Neural progenitor cell (in vitro differentiated cells): ENCODE results near the gene ASPA. TPM values are rescaled to one million over a fixed set of nuclear protein-coding genes. Genes with fewer than 3 reads are reported as not detected.
"Not testable (repeated sequence)": the region's sequence is repeated elsewhere in the genome, so short reads cannot be mapped to it uniquely, and the experiment has no call there.

Experiments
- DNase-seq: peaks from one replicate; pipeline ENCODE4 v3.0.0-alpha.2; 2016; ENCODE audit warnings: low spot score
- H2AFZ ChIP-seq: fragments of 200-600 bp; sonication (generic); replicated peaks from 2 replicates; pipeline ENCODE4 v1.6.1; 2016; ENCODE audit warnings: antibody characterized with exemption
- H3F3A ChIP-seq: fragments of 200-600 bp; sonication (generic); 2 replicates; pipeline ENCODE4 v1.6.1; 2016; ENCODE audit warnings: antibody characterized with exemption, low read depth
- H3K27ac ChIP-seq: fragments of 200-600 bp; sonication (generic); 2 replicates; pipeline ENCODE4 v1.5.1; 2016; ENCODE audit warnings: mild to moderate bottlenecking
- H3K27me3 ChIP-seq: fragments of 200-600 bp; sonication (generic); 2 replicates; pipeline ENCODE4 v1.6.1; 2016; ENCODE audit warnings: mild to moderate bottlenecking, moderate library complexity
- H3K36me3 ChIP-seq: fragments of 200-600 bp; sonication (generic); 2 replicates; pipeline ENCODE4 v1.5.1; 2016
- H3K4me1 ChIP-seq: fragments of 200-600 bp; sonication (generic); 2 replicates; pipeline ENCODE4 v1.6.1; 2016; ENCODE audit warnings: mixed run types
- H3K4me2 ChIP-seq: fragments of 200-600 bp; sonication (generic); 2 replicates; pipeline ENCODE4 v1.6.1; 2016
- H3K4me3 ChIP-seq: fragments of 200-600 bp; sonication (generic); 2 replicates; pipeline ENCODE4 v1.5.1; 2016
- H3K79me2 ChIP-seq: fragments of 200-600 bp; sonication (generic); 2 replicates; pipeline ENCODE4 v1.6.1; 2016; ENCODE audit warnings: low read depth
- H3K9ac ChIP-seq: fragments of 200-600 bp; sonication (generic); 2 replicates; pipeline ENCODE4 v1.6.1; 2016
- H3K9me3 ChIP-seq: fragments of 200-600 bp; sonication (generic); 2 replicates; pipeline ENCODE4 v1.5.1; 2016; ENCODE audit warnings: low read depth
- H4K20me1 ChIP-seq: fragments of 200-600 bp; sonication (generic); 2 replicates; pipeline ENCODE4 v1.6.1; 2016; ENCODE audit warnings: low read depth
- H3K27ac Mint-ChIP-seq: 3 replicates; pipeline ENCODE4 v1.8.0; 2021; ENCODE audit warnings: mixed read lengths
- H3K27me3 Mint-ChIP-seq: 2 replicates; pipeline ENCODE4 v1.8.0; 2022; ENCODE audit warnings: low read depth, mild to moderate bottlenecking, inconsistent platforms, moderate library complexity, mixed read lengths; ENCODE audit not compliant: insufficient read depth
- H3K36me3 Mint-ChIP-seq: 3 replicates; pipeline ENCODE4 v1.8.0; 2021; ENCODE audit warnings: mixed read lengths
- H3K4me1 Mint-ChIP-seq: 3 replicates; pipeline ENCODE4 v1.8.0; 2021; ENCODE audit warnings: mixed read lengths
- H3K4me3 Mint-ChIP-seq: 3 replicates; pipeline ENCODE4 v1.8.0; 2021; ENCODE audit warnings: mild to moderate bottlenecking, moderate library complexity, mixed read lengths
- H3K9me3 Mint-ChIP-seq: 3 replicates; pipeline ENCODE4 v1.8.0; 2020; ENCODE audit warnings: mixed read lengths
- EZH2 ChIP-seq: fragments of 200-600 bp; sonication (generic); IDR thresholded peaks from 2 replicates; pipeline ENCODE4 v1.6.1; 2017; ENCODE audit warnings: antibody characterized with exemption, mild to moderate bottlenecking, moderate library complexity
- EZH2phosphoT487 ChIP-seq: fragments of 200-600 bp; sonication (generic); IDR thresholded peaks from 2 replicates; pipeline ENCODE4 v1.6.1; 2017; ENCODE audit warnings: antibody characterized with exemption
- total RNA-seq: library from RNA; depleted of rRNA; stranded (reverse); fragments of >200 nt; gene quantifications from 2 replicates; pipeline ENCODE4 v1.2.3, GENCODE V29; 2015; ENCODE audit warnings: low replicate concordance
- TF ChIP-seq, protein P1 (sequence below): fragments of 200-600 bp; sonication (generic); IDR thresholded peaks from 2 replicates; pipeline ENCODE4 v1.5.1; 2017; ENCODE audit warnings: antibody characterized with exemption, mild to moderate bottlenecking

The ASPA gene
- total RNA-seq, 1 donor from 2014 or later, result not detected

- H3K9me3 ChIP-seq, result no peaks in the 10 kb centered on the region
- H3K36me3 Mint-ChIP-seq, result no peaks in the 10 kb centered on the region
- no peak overlapping the region for H3K4me3 ChIP-seq
- no peak for DNase-seq
- H2AFZ ChIP-seq, result no peak overlapping the region
- H3K9ac ChIP-seq, result no peak overlapping the region
- no peaks in the 10 kb centered on the region for H3K9me3 Mint-ChIP-seq
- no peaks in the 10 kb centered on the region for H3F3A ChIP-seq
- H3K79me2 ChIP-seq, result no peaks in the 10 kb centered on the region
- H3K27ac ChIP-seq, result no peak overlapping the region
- no peak overlapping the region for H3K27ac Mint-ChIP-seq
- H3K4me1 Mint-ChIP-seq, result no peaks in the 10 kb centered on the region
- H3K4me1 ChIP-seq, result no peaks in the 10 kb centered on the region
- no peaks in the 10 kb centered on the region for H3K36me3 ChIP-seq
- H3K27me3 Mint-ChIP-seq, result no peaks in the 10 kb centered on the region
- H3K4me2 ChIP-seq, result no peak overlapping the region
- no peak overlapping the region for H3K4me3 Mint-ChIP-seq
- TF ChIP-seq, protein P1, sequence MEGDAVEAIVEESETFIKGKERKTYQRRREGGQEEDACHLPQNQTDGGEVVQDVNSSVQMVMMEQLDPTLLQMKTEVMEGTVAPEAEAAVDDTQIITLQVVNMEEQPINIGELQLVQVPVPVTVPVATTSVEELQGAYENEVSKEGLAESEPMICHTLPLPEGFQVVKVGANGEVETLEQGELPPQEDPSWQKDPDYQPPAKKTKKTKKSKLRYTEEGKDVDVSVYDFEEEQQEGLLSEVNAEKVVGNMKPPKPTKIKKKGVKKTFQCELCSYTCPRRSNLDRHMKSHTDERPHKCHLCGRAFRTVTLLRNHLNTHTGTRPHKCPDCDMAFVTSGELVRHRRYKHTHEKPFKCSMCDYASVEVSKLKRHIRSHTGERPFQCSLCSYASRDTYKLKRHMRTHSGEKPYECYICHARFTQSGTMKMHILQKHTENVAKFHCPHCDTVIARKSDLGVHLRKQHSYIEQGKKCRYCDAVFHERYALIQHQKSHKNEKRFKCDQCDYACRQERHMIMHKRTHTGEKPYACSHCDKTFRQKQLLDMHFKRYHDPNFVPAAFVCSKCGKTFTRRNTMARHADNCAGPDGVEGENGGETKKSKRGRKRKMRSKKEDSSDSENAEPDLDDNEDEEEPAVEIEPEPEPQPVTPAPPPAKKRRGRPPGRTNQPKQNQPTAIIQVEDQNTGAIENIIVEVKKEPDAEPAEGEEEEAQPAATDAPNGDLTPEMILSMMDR, result no peak
- TF ChIP-seq EZH2phosphoT487, result no peak
- TF ChIP-seq EZH2, result no peak
- H3K27me3 ChIP-seq, result peaks cover 3% of the 10 kb centered on the region
- no peaks in the 10 kb centered on the region for H4K20me1 ChIP-seq
These were observed 35.3 kb upstream of the ASPA start for GRCh38 chr17:3440451-3440850.

GRCh38 chr17:3447625-3448024, 28.2 kb upstream of the ASPA start:
- Mint-ChIP-seq H3K27ac (no peak overlapping the region), H3K27me3 (no peaks in the 10 kb centered on the region), H3K4me3 (no peak overlapping the region), H3K36me3 (no peaks in the 10 kb centered on the region), H3K9me3 (no peaks in the 10 kb centered on the region), H3K4me1 (no peaks in the 10 kb centered on the region)
- Histone ChIP-seq H3K9ac (no peak overlapping the region), H3K4me2 (no peak overlapping the region), H3K4me3 (no peak overlapping the region), H3K36me3 (no peaks in the 10 kb centered on the region), H3K27me3 (no peaks in the 10 kb centered on the region), H2AFZ (no peak overlapping the region), H3K27ac (no peak overlapping the region), H3K79me2 (no peaks in the 10 kb centered on the region), H3K4me1 (no peaks in the 10 kb centered on the region), H4K20me1 (no peaks in the 10 kb centered on the region), H3F3A (no peaks in the 10 kb centered on the region), H3K9me3 (no peaks in the 10 kb centered on the region)
- peak; percentile 34 for DNase-seq
- no peak for TF ChIP-seq EZH2phosphoT487
- TF ChIP-seq, protein P1, result peak; percentile 46

DNA sequence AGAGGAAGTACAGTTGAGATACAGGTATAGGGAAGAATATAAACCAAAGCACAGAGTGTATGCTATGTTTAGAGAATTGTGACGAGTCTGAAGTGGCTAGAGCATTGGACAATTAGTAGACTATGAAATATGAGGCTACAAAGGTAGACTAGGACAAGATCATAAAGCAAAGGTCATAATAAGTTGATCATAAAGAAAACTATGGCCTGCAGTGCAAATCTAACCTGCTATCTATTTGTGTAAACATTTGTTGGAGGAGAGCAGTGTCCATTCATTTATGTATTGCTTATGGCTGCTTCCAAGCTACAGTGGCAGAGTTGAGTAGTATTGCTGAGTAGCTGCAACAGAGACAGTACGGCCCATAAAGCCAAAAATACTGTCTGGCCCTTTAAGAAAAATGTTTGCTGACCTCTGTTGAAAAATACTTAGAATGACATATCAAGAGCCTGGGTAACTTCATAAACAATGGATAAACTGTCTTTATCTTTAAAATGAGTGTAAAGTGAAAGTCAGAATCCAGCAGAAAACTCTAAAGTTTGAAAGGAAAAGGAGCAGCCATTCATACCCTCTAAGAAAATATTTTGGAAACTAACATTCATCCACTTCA, 27.6 kb upstream of the ASPA start:
- Histone ChIP-seq H3K9ac (no peak overlapping the region), H3K79me2 (no peaks in the 10 kb centered on the region), H3K4me1 (no peaks in the 10 kb centered on the region), H4K20me1 (no peaks in the 10 kb centered on the region), H3K27ac (no peak overlapping the region), H2AFZ (no peak overlapping the region), H3K4me3 (no peak overlapping the region), H3K36me3 (no peaks in the 10 kb centered on the region), H3K27me3 (no peaks in the 10 kb centered on the region), H3K9me3 (no peaks in the 10 kb centered on the region), H3F3A (no peaks in the 10 kb centered on the region), H3K4me2 (no peak overlapping the region)
- Mint-ChIP-seq H3K4me3 (no peak overlapping the region), H3K9me3 (no peaks in the 10 kb centered on the region), H3K36me3 (no peaks in the 10 kb centered on the region), H3K4me1 (no peaks in the 10 kb centered on the region), H3K27me3 (no peaks in the 10 kb centered on the region), H3K27ac (no peak overlapping the region)
- TF ChIP-seq EZH2phosphoT487, result no peak
- TF ChIP-seq, protein P1, result no peak
- no peak for TF ChIP-seq EZH2
- DNase-seq, result no peak

GRCh38 chr17:3466355-3466754, 9.4 kb upstream of the ASPA start:
- H2AFZ ChIP-seq, H3F3A ChIP-seq, H3K9ac ChIP-seq, H3K79me2 ChIP-seq, H3K27ac ChIP-seq, H3K9me3 ChIP-seq, H3K4me2 ChIP-seq, H3K36me3 Mint-ChIP-seq, H3K36me3 ChIP-seq, H4K20me1 ChIP-seq, H3K9me3 Mint-ChIP-seq, H3K4me3 ChIP-seq, H3K4me1 ChIP-seq, H3K27ac Mint-ChIP-seq, H3K27me3 Mint-ChIP-seq, H3K4me3 Mint-ChIP-seq, H3K27me3 ChIP-seq: not testable (repeated sequence)
- peaks cover 14% of the 10 kb centered on the region for H3K4me1 Mint-ChIP-seq
- peak; percentile 1 for DNase-seq
